Measurements from ENCODE around the gene SKAP1.

DNA sequence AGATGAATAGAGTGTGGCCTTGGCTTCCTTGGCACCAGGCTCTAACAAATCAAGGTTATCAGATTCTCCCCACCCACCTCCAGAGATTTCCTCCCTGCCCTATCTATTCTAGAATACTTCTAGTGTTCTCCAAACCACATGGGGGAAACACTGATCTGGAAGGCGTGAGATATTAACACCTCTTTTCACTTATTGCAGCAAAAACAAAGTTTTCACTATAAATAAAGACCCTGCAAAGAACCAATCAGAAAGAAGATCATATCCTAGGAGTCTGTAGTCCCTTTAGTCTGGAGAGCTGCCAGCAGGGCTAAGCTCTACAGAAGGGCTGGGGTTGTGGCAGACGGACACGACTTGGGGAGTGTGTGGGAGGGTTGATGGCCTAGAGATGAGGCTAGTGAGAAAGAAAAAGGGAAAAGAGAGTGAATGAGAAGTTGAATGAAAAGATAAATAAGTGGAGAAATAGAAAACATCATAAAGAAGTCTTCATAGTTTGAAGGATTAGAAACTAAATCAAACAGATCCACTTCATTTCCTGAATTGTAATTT is 8.6 kb upstream of the SKAP1 start:
- TF ChIP-seq CTCF (IDR thresholded peaks at IDR 0.05; ENCODE audit: insufficient read depth, low read length, poor library complexity, severe bottlenecking): no peak
- TF ChIP-seq EZH2phosphoT487 (conservative IDR thresholded peaks at IDR 0.05; ENCODE audit: low read length): no peak

All from SU-DHL-6 (cell line).